Stimulated activated CD8-positive, alpha-beta memory T cell treated with anti-CD3 and anti-CD28 coated beads, Interleukin-12 subunit alpha, Interleukin-12 subunit beta, amount 100 ng/mL, for 1 hour (primary cell): ENCODE measurements around the gene HPGDS.
"Not testable (repeated sequence)": the region's sequence is repeated elsewhere in the genome, so short reads cannot be mapped to it uniquely, and the experiment has no call there.

ENCODE experiments used
- DNase-seq: peaks from one replicate; pipeline ENCODE4 v3.0.0-alpha.2; 2020; ENCODE audit warnings: low read depth

Gene HPGDS

GRCh38 chr4:94325835-94326234 is 16.8 kb downstream of the HPGDS start:
- no peak for DNase-seq

- DNase-seq, result not testable (repeated sequence)
These were observed 22.7 kb downstream of the HPGDS start for GRCh38 chr4:94319927-94320326.

- DNase-seq, result no peak
These were observed 35.3 kb downstream of the HPGDS start for GRCh38 chr4:94307231-94307871.

GRCh38 chr4:94306713-94307112 is 35.9 kb downstream of the HPGDS start:
- DNase-seq, result no peak

GRCh38 chr4:94305466-94306225 is 37.0 kb downstream of the HPGDS start:
- DNase-seq, result no peak

- no peak for DNase-seq
These were observed 38.2 kb downstream of the HPGDS start for GRCh38 chr4:94304365-94304971.

- DNase-seq, result no peak
These were observed 40.4 kb downstream of the HPGDS start for GRCh38 chr4:94302191-94302590.

- no peak for DNase-seq
These were observed 43.8 kb downstream of the HPGDS start for GRCh38 chr4:94298725-94299252.

GRCh38 chr4:94295473-94295872 is 47.2 kb downstream of the HPGDS start:
- DNase-seq, result not testable (repeated sequence)

GRCh38 chr4:94293981-94294380 is 48.7 kb downstream of the HPGDS start:
- not testable (repeated sequence) for DNase-seq

- DNase-seq, result no peak
These were observed 52.4 kb downstream of the HPGDS start for GRCh38 chr4:94290245-94290644.

- no peak for DNase-seq
These were observed 57.0 kb downstream of the HPGDS start for GRCh38 chr4:94285666-94286065.

- DNase-seq, result no peak
These were observed 57.7 kb downstream of the HPGDS start for GRCh38 chr4:94284889-94285288.

- DNase-seq, result no peak
These were observed 63.9 kb downstream of the HPGDS start for GRCh38 chr4:94278781-94279180.

- DNase-seq, result no peak
These were observed 65.1 kb downstream of the HPGDS start for GRCh38 chr4:94277534-94277933.

GRCh38 chr4:94276204-94276603 is 66.4 kb downstream of the HPGDS start:
- DNase-seq, result no peak

GRCh38 chr4:94274912-94275311 is 67.7 kb downstream of the HPGDS start:
- no peak for DNase-seq

GRCh38 chr4:94271248-94271647 is 71.4 kb downstream of the HPGDS start:
- DNase-seq, result no peak

GRCh38 chr4:94267037-94267436 is 75.6 kb downstream of the HPGDS start:
- DNase-seq, result no peak

- no peak for DNase-seq
These were observed 80.2 kb downstream of the HPGDS start for GRCh38 chr4:94262163-94263016.

GRCh38 chr4:94256828-94257227 is 85.8 kb downstream of the HPGDS start:
- no peak for DNase-seq

GRCh38 chr4:94256144-94256783 is 86.4 kb downstream of the HPGDS start:
- DNase-seq, result no peak
